Chondrocyte (in vitro differentiated cells): ENCODE data around the gene ZFHX2. TPM values are rescaled to one million over a fixed set of nuclear protein-coding genes. Genes with fewer than 3 reads are reported as not detected.

Experiments used
- DNase-seq: peaks from one replicate; pipeline ENCODE4 v3.0.0; 2021; ENCODE audit warnings: mixed read lengths, low spot score
- H3K27ac Mint-ChIP-seq: one replicate; pipeline ENCODE4 v1.8.0; 2021; ENCODE audit warnings: mild to moderate bottlenecking, moderate library complexity, mixed read lengths; ENCODE audit not compliant: unreplicated experiment
- H3K27me3 Mint-ChIP-seq: 2 replicates; pipeline ENCODE4 v1.8.0; 2021; ENCODE audit warnings: low read depth, mixed read lengths
- H3K36me3 Mint-ChIP-seq: 2 replicates; pipeline ENCODE4 v1.8.0; 2021; ENCODE audit warnings: low read depth, mixed read lengths
- H3K4me1 Mint-ChIP-seq: 2 replicates; pipeline ENCODE4 v1.8.0; 2021; ENCODE audit warnings: low read depth, mild to moderate bottlenecking, mixed read lengths
- H3K4me3 Mint-ChIP-seq: one replicate; pipeline ENCODE4 v1.8.0; 2021; ENCODE audit warnings: mild to moderate bottlenecking, moderate library complexity, mixed read lengths; ENCODE audit not compliant: unreplicated experiment
- H3K9me3 Mint-ChIP-seq: 2 replicates; pipeline ENCODE4 v1.8.0; 2021; ENCODE audit warnings: low read depth, mixed read lengths
- total RNA-seq: library from RNA; stranded (reverse); gene quantifications from 3 replicates; pipeline ENCODE4 v1.2.1, GENCODE V29; 2021
- TF ChIP-seq, protein P1 (sequence below): fragments of 200-600 bp; sonication (generic); IDR thresholded peaks from 2 replicates; pipeline ENCODE4 v1.5.0; 2021; ENCODE audit warnings: antibody characterized with exemption, mild to moderate bottlenecking, moderate library complexity

The ZFHX2 gene
- total RNA-seq, 1 donor from 2014 or later = 11.8 TPM

DNA sequence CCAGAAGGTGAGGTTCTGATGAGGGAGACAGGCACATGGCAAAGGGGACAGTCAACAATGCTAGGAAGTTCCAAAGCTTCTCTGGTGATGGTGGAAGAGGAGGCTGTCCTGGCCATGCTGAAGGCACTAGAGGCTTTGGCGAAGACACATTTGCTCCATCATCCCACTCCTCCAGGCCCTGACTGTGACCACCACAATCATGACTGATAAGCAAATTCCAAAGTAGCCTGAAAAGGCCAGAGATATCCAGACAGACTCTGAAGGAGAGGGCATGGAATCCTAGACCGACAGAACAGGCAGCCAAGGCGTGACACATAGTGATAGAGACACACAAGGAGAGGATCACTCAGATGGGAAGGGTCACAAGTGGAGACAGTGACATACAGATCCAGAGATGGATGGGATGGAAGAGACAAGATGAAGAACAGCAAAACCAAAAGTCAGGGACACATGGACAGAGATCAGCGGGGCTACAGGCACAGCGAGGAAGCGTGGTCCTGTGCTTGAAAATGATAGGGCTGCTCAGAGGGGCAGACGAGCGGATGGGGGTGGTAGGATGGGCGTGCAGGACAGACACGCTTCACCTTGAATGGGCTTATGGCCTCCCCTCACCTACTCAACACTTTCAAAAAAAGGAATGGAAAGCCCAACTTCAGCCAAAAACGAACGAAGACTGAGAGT, 1.3 kb downstream of the ZFHX2 start:
- H3K4me3 Mint-ChIP-seq = no peak overlapping the region
- no peak overlapping the region for H3K27ac Mint-ChIP-seq
- no peak for DNase-seq
- TF ChIP-seq, protein P1, sequence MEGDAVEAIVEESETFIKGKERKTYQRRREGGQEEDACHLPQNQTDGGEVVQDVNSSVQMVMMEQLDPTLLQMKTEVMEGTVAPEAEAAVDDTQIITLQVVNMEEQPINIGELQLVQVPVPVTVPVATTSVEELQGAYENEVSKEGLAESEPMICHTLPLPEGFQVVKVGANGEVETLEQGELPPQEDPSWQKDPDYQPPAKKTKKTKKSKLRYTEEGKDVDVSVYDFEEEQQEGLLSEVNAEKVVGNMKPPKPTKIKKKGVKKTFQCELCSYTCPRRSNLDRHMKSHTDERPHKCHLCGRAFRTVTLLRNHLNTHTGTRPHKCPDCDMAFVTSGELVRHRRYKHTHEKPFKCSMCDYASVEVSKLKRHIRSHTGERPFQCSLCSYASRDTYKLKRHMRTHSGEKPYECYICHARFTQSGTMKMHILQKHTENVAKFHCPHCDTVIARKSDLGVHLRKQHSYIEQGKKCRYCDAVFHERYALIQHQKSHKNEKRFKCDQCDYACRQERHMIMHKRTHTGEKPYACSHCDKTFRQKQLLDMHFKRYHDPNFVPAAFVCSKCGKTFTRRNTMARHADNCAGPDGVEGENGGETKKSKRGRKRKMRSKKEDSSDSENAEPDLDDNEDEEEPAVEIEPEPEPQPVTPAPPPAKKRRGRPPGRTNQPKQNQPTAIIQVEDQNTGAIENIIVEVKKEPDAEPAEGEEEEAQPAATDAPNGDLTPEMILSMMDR = no peak
- H3K27me3 Mint-ChIP-seq = no peaks in the 10 kb centered on the region
- peaks cover 12% of the 10 kb centered on the region for H3K4me1 Mint-ChIP-seq
- H3K9me3 Mint-ChIP-seq = no peaks in the 10 kb centered on the region
- no peaks in the 10 kb centered on the region for H3K36me3 Mint-ChIP-seq

DNA sequence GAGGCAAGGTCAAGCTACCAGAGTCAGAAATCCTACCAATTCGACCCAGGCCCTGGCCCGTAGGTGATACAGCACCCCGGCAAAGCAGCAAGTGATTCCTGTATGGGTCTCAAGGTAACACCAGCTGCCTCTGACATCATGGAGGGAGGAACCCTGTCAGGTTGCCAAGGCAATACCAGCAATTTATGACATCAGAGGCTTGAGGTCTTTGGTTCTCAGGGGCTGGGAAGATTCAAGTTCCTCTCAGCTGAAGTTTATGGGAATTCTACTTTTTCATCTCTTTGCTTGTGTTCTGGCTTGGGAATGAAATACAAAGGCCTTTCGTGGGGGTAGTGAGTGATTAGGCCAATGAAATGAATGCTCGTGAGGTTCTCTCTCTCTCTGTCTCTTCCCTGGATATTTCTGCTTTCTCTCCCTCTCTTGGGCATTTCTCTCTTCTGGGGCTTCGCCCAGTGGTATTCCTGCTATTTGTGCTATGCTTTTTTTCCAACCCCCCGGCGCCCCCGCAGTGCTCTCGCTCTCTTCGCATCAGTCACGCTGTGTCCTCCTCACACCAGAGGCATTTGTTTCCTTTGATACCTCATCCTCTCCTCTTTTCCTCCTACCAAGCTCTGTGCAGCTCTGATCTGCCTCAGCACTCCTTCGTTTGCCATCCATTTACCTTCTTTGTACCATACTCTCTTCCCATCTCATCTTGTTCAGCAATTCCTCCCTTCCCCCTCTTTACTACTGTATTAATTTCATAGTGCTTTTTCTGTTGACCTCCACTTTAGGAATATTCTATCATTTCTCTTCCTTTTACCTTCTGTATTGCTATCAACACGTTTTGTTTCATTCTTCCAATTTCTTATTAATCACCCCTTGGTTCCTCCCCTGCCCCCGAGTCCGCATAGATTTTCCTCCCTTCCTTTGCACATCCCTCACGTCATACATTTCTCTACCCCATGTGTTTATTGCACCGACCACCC, 2.9 kb downstream of the ZFHX2 start:
- TF ChIP-seq, protein P1 = no peak
- H3K27me3 Mint-ChIP-seq = no peaks in the 10 kb centered on the region
- H3K27ac Mint-ChIP-seq = no peak overlapping the region
- peaks cover 14% of the 10 kb centered on the region for H3K4me1 Mint-ChIP-seq
- H3K4me3 Mint-ChIP-seq = no peak overlapping the region
- no peak for DNase-seq
- H3K9me3 Mint-ChIP-seq = no peaks in the 10 kb centered on the region
- H3K36me3 Mint-ChIP-seq = no peaks in the 10 kb centered on the region

DNA sequence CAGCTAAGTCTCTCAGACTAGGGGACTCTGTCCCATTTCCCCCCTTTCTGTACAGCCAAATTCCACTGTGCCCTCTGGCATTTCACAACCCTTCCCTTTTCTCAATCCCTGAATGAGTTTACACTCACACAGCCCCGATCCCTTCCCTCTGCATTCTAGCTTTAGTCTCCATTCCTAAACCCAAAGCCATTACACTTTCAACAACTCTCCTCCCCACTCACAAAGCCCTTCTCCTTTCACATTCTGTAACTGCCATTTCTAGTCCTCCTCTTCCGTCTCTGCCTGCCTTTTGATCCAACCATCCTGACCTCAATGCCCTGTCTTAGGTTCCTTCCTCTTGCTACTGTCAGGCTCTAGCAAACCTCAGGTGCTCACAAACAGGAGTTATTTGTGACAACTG, 3.6 kb downstream of the ZFHX2 start:
- H3K27ac Mint-ChIP-seq = no peak overlapping the region
- TF ChIP-seq, protein P1 = no peak
- peaks cover 3% of the 10 kb centered on the region for H3K36me3 Mint-ChIP-seq
- H3K27me3 Mint-ChIP-seq = no peaks in the 10 kb centered on the region
- no peak for DNase-seq
- H3K9me3 Mint-ChIP-seq = no peaks in the 10 kb centered on the region
- no peak overlapping the region for H3K4me3 Mint-ChIP-seq
- H3K4me1 Mint-ChIP-seq = peaks cover 14% of the 10 kb centered on the region

DNA sequence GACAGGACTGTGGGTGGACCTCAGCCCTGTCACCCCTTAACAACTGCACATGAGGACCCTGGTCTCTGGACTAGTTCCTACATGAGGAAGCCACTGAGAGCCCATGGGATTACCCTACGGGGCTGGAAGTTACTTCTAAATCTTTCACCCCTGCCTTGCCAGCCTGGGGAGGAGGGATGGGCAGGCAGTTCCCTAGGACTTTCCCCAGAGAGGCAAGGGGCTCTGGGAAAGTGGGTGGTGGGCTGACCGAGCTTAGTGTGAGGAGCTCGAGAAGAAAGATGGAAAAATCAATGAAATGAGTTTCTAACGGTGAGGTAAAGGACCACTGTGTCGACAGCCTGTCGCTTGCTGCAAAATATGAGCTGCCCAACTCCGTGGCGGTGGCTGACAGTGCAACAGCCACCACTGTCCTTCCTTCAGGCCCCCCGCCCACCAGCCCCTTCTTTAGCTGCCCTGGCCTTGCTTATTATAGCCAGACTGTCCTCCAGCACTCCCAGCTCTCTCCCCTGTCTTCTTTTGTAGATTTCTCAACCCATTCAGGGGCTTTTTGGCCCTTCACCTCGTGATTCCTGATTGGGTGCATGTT, 5.0 kb downstream of the ZFHX2 start:
- Mint-ChIP-seq H3K27ac (no peak overlapping the region), H3K4me1 (peaks cover 11% of the 10 kb centered on the region), H3K9me3 (no peaks in the 10 kb centered on the region), H3K4me3 (no peak overlapping the region), H3K27me3 (no peaks in the 10 kb centered on the region), H3K36me3 (peaks cover 5% of the 10 kb centered on the region)
- DNase-seq = no peak
- TF ChIP-seq, protein P1 = no peak

DNA sequence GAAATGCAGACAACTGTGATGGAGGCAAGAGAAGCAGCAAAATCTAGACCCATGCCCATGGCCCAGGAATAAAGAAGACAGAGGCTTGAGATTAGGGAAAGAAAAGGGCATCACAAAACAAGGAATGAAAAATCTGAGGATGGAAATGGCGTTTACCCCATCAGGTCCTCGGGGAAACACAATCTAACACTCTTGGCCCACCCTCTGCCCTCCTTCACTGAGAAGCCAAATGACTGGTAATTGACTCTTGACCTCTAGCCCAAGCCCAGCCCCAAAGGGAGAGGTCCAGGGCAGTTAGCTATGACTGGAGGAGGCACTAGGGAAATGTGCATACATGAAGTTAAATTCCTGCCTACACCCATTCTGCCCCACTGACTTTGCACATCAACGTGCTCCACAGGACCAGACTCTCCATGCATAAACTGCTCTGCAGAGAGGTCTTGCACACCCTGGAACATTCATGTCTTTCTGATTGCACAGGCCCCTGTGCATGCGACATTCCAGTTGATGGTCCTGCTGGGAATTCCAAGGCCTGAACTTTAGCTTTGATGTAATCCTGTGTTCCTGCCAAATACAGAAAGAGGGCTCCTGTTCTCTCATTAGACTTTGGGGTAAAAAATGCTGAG, 5.7 kb downstream of the ZFHX2 start:
- Mint-ChIP-seq H3K36me3 (peaks cover 5% of the 10 kb centered on the region), H3K27ac (no peak overlapping the region), H3K4me1 (peaks cover 11% of the 10 kb centered on the region), H3K9me3 (no peaks in the 10 kb centered on the region), H3K27me3 (no peaks in the 10 kb centered on the region), H3K4me3 (no peak overlapping the region)
- TF ChIP-seq, protein P1 = no peak
- DNase-seq = no peak
